Measurements from ENCODE around the gene RAG1. TPM values are rescaled to one million over a fixed set of nuclear protein-coding genes. Genes with fewer than 3 reads are reported as not detected.

The RAG1 gene
- total RNA-seq, 1 donor from 2014 or later, result 0.78 TPM

- TF ChIP-seq CTCF (IDR thresholded peaks at IDR 0.05), result no peak
- no peak overlapping the region for H3K4me3 ChIP-seq
- no peaks in the 10 kb centered on the region for H3K36me3 ChIP-seq
- no peaks in the 10 kb centered on the region for H3K9me3 ChIP-seq
- peaks cover 4% of the 10 kb centered on the region for H3K4me1 ChIP-seq
- ATAC-seq (no peak), DNase-seq (no peak)
- no peak overlapping the region for H3K27ac ChIP-seq
- H3K27me3 ChIP-seq, result no peaks in the 10 kb centered on the region
- intact Hi-C loops (cut with DNase I), result no loop called here
These were observed 32.4 kb downstream of the RAG1 start for GRCh38 chr11:36600180-36600579.

GRCh38 chr11:36601155-36601554, 33.3 kb downstream of the RAG1 start:
- H3K27me3 ChIP-seq, result no peaks in the 10 kb centered on the region
- intact Hi-C loops (cut with DNase I), result no loop called here
- H3K4me1 ChIP-seq, result no peaks in the 10 kb centered on the region
- no peak overlapping the region for H3K4me3 ChIP-seq
- H3K36me3 ChIP-seq, result no peaks in the 10 kb centered on the region
- no peak for DNase-seq
- no peak for ATAC-seq
- H3K9me3 ChIP-seq, result no peaks in the 10 kb centered on the region
- no peak overlapping the region for H3K27ac ChIP-seq
- no peak for TF ChIP-seq CTCF (IDR thresholded peaks at IDR 0.05)

GRCh38 chr11:36602135-36602534, 34.3 kb downstream of the RAG1 start:
- H3K36me3 ChIP-seq, result no peaks in the 10 kb centered on the region
- H3K4me3 ChIP-seq, result no peak overlapping the region
- H3K4me1 ChIP-seq, result no peaks in the 10 kb centered on the region
- H3K27ac ChIP-seq, result no peak overlapping the region
- intact Hi-C loops (cut with DNase I), result no loop called here
- no peaks in the 10 kb centered on the region for H3K9me3 ChIP-seq
- ATAC-seq (no peak), DNase-seq (no peak)
- TF ChIP-seq CTCF (IDR thresholded peaks at IDR 0.05), result no peak
- H3K27me3 ChIP-seq, result no peaks in the 10 kb centered on the region

GRCh38 chr11:36605221-36606216, 37.7 kb downstream of the RAG1 start:
- H3K36me3 ChIP-seq, result no peaks in the 10 kb centered on the region
- TF ChIP-seq CTCF (IDR thresholded peaks at IDR 0.05), result no peak
- no peaks in the 10 kb centered on the region for H3K4me1 ChIP-seq
- DNase-seq, result no peak
- intact Hi-C loops (cut with DNase I), result no loop called here
- no peaks in the 10 kb centered on the region for H3K9me3 ChIP-seq
- H3K4me3 ChIP-seq, result no peak overlapping the region
- no peak overlapping the region for H3K27ac ChIP-seq
- no peak for ATAC-seq
- H3K27me3 ChIP-seq, result no peaks in the 10 kb centered on the region

GRCh38 chr11:36608491-36609199, 40.8 kb downstream of the RAG1 start:
- H3K4me1 ChIP-seq, result no peaks in the 10 kb centered on the region
- no peak for TF ChIP-seq CTCF (IDR thresholded peaks at IDR 0.05)
- H3K36me3 ChIP-seq, result no peaks in the 10 kb centered on the region
- no peak overlapping the region for H3K4me3 ChIP-seq
- intact Hi-C loops (cut with DNase I), result no loop called here
- DNase-seq (no peak), ATAC-seq (no peak)
- H3K27me3 ChIP-seq, result no peaks in the 10 kb centered on the region
- no peaks in the 10 kb centered on the region for H3K9me3 ChIP-seq
- H3K27ac ChIP-seq, result no peak overlapping the region
